Raji (cell line): ENCODE data around the gene ZNF503.

ENCODE experiments used
- POLR2A ChIP-seq: IDR thresholded peaks from 2 replicates; pipeline ENCODE4 v1.6.1; 2011; ENCODE audit warnings: low read depth, low read length, control low read depth; ENCODE audit not compliant: insufficient read depth

Gene ZNF503

GRCh38 chr10:75395066-75395931 lies 6.3 kb downstream of the ZNF503 start:
- TF ChIP-seq POLR2A: no peak

GRCh38 chr10:75394221-75394620 lies 7.3 kb downstream of the ZNF503 start:
- TF ChIP-seq POLR2A: no peak

- TF ChIP-seq POLR2A: no peak
Measured at GRCh38 chr10:75392744-75393143, 8.8 kb downstream of the ZNF503 start.

- no peak for TF ChIP-seq POLR2A
Measured at GRCh38 chr10:75392271-75392670, 9.3 kb downstream of the ZNF503 start.

- TF ChIP-seq POLR2A: no peak
Measured at GRCh38 chr10:75390178-75390577, 11.4 kb downstream of the ZNF503 start.

GRCh38 chr10:75388082-75388481 lies 13.5 kb downstream of the ZNF503 start:
- no peak for TF ChIP-seq POLR2A

- TF ChIP-seq POLR2A: no peak
Measured at GRCh38 chr10:75386128-75386527, 15.4 kb downstream of the ZNF503 start.

GRCh38 chr10:75379817-75380216 lies 21.7 kb downstream of the ZNF503 start:
- TF ChIP-seq POLR2A: no peak

GRCh38 chr10:75379212-75379724 lies 22.3 kb downstream of the ZNF503 start:
- TF ChIP-seq POLR2A: no peak

- TF ChIP-seq POLR2A: no peak
Measured at GRCh38 chr10:75378379-75378778, 23.2 kb downstream of the ZNF503 start.

- no peak for TF ChIP-seq POLR2A
Measured at GRCh38 chr10:75377869-75378268, 23.7 kb downstream of the ZNF503 start.

GRCh38 chr10:75375838-75376237 lies 25.7 kb downstream of the ZNF503 start:
- no peak for TF ChIP-seq POLR2A

GRCh38 chr10:75371010-75371409 lies 30.6 kb downstream of the ZNF503 start:
- no peak for TF ChIP-seq POLR2A

- TF ChIP-seq POLR2A: no peak
Measured at GRCh38 chr10:75367901-75368300, 33.7 kb downstream of the ZNF503 start.

GRCh38 chr10:75367021-75367487 lies 34.5 kb downstream of the ZNF503 start:
- TF ChIP-seq POLR2A: no peak

- TF ChIP-seq POLR2A: no peak
Measured at GRCh38 chr10:75363431-75363830, 38.1 kb downstream of the ZNF503 start.
